Kidney glomerular epithelial cell (primary cell): ENCODE results near the gene ZNF154.
"Not testable (repeated sequence)": the region's sequence is repeated elsewhere in the genome, so short reads cannot be mapped to it uniquely, and the experiment has no call there.

Source experiments
- DNase-seq: peaks from one replicate; lab custom pipeline; 2025; lab: John Stamatoyannopoulos, UW

ZNF154 gene

GRCh38 chr19:57708641-57709361 lies at the start of gene ZNF154:
ZNF154 (minus strand) TSS chr19:57709204; CDS start chr19:57708971, 233 bp downstream.
- no peak for DNase-seq

GRCh38 chr19:57757941-57758340 lies 48.9 kb upstream of the ZNF154 start:
- DNase-seq, result no peak

GRCh38 chr19:57755031-57755430 lies 46.0 kb upstream of the ZNF154 start:
- no peak for DNase-seq

GRCh38 chr19:57754091-57754673 lies 45.2 kb upstream of the ZNF154 start:
- DNase-seq, result no peak

- no peak for DNase-seq
These were observed 39.0 kb upstream of the ZNF154 start for GRCh38 chr19:57748029-57748428.

GRCh38 chr19:57747472-57747807 lies 38.4 kb upstream of the ZNF154 start:
- DNase-seq, result no peak

GRCh38 chr19:57746580-57747471 lies 37.8 kb upstream of the ZNF154 start, which contains the start of gene ZNF776:
ZNF776 (plus strand) TSS chr19:57746815; CDS start chr19:57747059, 244 bp downstream.
- peak; percentile 88 for DNase-seq

DNA sequence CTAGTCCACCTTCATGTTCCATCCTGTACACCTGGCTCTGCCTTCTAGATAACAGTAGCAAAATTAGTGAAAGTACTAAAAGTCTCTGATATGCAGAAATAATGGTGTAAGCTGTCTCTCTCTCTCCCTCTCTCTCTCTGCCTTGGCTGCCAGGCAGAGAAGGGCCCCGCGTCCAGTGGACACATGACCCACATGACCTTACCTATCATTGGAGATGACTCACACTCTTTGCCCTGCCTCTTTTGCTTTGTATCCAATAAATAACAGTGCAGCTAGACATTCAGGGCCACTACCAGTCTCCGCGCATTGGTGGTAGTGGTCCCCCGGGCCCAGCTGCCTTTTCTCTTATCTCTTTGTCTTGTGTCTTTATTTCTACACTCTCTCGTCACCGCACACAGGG lies 29.8 kb upstream of the ZNF154 start:
- DNase-seq, result not testable (repeated sequence)

GRCh38 chr19:57738320-57738719 lies 29.3 kb upstream of the ZNF154 start:
- DNase-seq, result peak; percentile 3

DNA sequence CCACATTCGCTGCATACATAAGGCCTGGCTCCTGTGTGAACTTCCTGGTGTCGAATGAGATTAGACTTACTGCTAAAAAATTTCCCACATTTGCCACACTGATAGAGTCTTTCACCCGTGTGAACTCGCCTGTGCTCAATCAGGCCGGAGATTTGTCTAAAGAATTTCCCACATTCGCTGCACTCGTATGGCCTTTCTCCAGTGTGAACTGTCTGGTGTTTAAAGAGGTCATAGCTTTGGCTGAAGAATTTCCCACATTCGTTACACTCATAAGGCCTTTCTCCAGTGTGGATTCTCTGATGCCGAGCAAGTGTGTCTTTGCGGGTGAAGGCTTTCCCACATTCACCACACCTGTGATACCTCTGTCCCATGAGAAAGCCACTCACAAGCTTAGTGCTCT lies 11.9 kb upstream of the ZNF154 start:
- no peak for DNase-seq

DNA sequence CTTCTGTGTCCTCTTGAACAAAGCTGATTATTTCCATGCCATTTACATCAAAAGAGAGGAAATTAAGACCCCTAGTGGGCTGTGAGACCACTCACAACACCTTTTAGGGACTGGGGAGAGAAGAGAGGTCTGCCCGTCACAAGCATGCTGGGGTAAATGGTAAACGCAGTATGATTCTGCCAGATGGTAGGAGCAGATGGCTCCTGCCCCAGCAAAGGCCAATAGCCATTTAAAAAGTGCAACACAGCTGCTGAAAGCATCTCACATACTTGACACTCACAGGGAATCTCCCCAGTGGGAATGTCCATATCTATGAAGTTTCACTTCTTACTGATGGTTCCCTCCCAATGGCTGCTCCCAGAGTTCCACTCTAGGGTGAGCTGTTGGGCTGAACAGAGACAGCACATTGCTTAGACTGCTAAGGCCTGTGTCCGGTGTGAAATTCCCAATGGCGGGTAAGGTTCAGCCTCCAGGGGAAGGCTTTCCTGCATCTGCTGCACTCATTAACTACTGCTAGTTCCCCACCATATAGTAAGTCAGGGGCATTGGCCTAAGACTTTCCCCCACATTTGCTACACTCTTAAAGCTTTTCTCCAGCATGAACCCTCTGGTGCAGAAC lies 11.0 kb upstream of the ZNF154 start:
- no peak for DNase-seq

DNA sequence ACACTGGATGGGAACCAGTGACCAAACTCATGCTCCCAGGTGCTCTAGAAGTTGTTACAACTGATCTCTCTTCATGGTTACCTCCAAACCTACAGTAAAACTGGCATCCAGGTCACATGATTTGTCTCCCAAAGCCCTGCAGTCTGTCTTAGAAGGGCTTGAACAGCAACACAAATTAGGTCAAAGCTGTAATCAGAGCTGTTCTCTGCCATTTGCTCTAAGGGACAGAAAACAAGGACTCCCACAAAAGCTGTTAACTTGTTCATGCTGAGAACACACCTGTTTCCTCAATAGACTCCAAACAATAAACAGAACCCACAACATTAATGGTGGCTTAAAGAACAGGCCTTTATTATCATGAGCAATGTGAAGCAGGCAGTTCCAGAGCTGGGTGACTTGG lies 10.4 kb upstream of the ZNF154 start:
- DNase-seq, result no peak

DNA sequence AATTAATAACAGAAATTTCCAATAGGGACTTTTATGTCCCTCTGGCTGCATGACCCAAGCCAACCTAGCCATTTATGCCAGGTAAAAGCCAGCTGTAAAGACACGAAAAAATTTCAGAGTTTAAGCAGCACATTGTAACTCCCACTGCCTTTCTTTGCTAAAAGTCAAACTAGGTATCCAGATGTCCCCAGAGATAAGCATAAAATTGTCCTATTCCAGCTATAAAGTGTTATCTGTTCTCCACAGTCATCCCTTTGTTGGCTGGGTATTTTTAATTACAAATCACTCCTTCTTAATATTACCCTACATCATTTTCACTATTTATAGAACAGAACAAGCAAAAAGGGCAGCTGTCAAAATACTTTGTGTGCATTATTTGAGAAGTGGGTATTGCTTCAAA lies 3.2 kb upstream of the ZNF154 start:
- no peak for DNase-seq

- DNase-seq, result no peak
These were observed 612 bp upstream of the ZNF154 start for GRCh38 chr19:57709616-57710015.

DNA sequence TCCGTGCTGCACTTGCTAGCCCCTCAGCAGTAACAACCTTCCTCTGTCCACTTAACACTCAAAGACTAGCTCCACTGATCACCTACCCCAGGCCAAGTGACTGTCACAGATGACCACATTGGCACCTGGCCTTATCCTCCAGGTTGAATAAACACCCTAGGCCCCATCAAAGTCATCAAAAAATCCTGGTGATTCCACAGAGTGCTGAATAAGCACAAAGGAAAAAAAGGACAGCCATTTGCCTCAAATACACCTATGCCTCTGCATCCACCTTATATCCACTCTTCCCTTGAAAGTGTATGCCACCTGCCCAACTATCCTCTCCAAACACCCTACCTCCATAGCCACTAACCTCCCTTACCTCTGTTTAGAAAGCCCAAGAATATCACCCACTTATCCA lies 2.7 kb downstream of the ZNF154 start:
- DNase-seq, result no peak

DNA sequence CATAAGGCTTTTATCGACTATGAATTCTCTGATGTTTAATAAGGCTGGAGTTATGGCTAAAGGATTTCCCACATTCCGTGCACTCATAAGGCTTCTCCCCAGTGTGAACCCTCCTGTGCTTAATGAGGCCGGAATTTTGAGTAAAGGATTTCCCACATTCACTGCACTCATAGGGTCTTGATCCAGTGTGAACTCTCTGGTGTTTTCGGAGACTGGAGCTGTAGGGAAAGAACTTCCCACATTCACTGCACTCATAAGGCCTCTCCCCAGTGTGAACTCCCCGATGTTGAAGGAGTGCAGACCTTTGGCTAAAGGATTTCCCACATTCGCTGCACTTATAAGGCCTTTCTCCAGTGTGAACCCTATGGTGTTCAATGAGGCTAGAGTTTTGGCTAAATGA lies 7.4 kb downstream of the ZNF154 start:
- DNase-seq, result no peak

GRCh38 chr19:57689750-57690149 lies 19.3 kb downstream of the ZNF154 start:
- no peak for DNase-seq

DNA sequence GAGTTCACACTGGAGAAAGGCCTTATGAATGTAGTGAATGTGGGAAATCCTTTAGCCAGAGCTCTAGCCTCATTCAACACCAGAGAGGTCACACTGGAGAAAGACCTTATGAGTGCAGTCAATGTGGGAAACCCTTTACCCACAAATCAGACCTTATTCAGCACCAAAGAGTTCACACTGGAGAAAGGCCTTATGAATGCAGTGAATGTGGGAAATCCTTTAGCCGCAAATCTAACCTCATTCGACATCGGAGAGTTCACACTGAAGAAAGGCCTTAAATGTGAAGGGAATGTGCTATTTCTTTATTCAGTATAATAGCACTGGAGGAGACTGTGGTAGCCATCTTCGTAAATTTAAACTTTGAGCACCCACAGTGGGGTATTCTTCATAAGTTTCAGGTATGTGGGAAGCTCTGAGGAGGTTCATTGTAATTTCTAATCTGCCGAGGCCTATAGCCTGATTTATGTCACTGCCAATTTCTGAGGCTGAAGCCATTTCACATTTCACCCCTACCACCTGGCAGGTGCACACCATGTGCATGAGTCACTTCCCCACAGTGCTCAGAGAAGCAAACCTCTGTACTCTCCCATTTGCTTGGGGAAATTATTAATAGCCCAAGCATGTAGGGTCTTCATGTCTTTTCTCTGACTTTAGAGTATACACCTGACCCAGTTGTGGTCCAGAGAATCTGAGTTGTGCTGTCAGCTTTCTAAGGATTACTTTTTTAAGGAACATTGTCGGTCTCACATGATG lies 20.8 kb downstream of the ZNF154 start:
- DNase-seq, result no peak

DNA sequence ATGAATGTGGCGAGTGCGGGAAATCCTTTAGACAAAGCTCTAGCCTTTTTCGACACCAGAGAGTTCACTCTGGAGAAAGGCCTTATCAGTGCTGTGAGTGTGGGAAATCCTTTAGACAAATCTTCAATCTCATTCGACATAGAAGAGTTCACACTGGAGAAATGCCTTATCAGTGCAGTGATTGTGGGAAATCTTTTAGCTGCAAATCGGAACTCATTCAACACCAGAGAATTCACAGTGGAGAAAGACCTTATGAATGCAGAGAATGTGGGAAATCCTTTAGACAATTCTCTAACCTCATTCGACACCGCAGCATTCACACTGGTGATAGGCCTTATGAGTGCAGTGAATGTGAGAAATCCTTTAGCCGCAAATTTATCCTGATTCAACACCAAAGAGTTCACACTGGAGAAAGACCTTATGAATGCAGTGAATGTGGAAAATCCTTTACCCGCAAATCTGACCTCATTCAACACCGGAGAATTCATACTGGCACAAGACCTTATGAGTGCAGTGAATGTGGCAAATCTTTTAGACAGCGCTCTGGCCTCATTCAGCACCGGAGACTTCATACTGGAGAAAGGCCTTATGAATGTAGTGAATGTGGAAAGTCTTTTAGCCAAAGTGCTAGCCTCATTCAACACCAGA lies 21.5 kb downstream of the ZNF154 start:
- DNase-seq, result no peak

GRCh38 chr19:57686727-57687126 lies 22.3 kb downstream of the ZNF154 start:
- no peak for DNase-seq

DNA sequence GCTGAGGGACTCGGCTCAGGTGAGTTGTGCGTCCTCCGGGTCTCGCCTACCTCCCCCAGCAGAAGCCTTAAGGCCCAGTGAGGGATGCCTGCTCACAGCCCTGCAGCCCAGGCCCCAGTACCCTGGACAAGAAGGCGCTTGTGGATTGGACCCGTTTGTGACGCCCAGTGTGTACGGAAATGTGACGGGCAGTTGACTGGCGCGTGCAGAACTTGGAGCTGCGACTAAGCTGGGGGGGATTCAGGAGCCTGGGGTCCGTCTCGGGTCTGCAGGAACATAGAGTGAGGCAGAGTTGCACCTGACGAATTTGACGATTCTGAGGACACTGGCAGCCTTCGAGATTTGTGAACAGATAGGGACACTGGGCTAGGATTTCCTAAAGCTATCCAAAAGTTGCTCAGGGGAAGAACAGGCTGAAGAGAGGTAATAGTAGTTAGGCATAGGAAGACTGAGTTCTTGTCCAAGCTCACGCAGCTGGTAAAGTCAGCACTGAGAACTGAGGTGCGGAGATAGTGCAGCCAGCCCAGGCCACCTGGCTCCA lies 26.7 kb downstream of the ZNF154 start:
- DNase-seq, result no peak
